Testis (tissue), 3 donors: ENCODE measurements around the gene PIGZ. TPM values are rescaled to one million over a fixed set of nuclear protein-coding genes. Genes with fewer than 3 reads are reported as not detected.
"Not testable (repeated sequence)": the region's sequence is repeated elsewhere in the genome, so short reads cannot be mapped to it uniquely, and the experiment has no call there.

Experiments used
- DNase-seq: peaks from one replicate; pipeline ENCODE4 v3.0.0-alpha.2; 2019
- H3K27ac ChIP-seq, 2 donors: fragments of 200-600 bp; sonication (generic); one replicate each; pipeline ENCODE4 v1.5.1; 2019
- H3K27me3 ChIP-seq: fragments of 200-600 bp; sonication (generic); one replicate; pipeline ENCODE4 v1.5.1; 2019
- H3K36me3 ChIP-seq: fragments of 200-600 bp; sonication (generic); one replicate; pipeline ENCODE4 v1.5.1; 2017; ENCODE audit warnings: low read depth; ENCODE audit errors: missing control alignments
- H3K4me1 ChIP-seq: fragments of 200-600 bp; sonication (generic); one replicate; pipeline ENCODE4 v1.5.1; 2019
- H3K4me3 ChIP-seq, 2 donors: fragments of 200-600 bp; sonication (generic); one replicate each; pipeline ENCODE4 v1.5.1; 2017 to 2019
- H3K9me3 ChIP-seq: fragments of 200-600 bp; sonication (generic); one replicate; pipeline ENCODE4 v1.5.1; 2017
- CTCF ChIP-seq, 3 experiments: fragments of 450-650 bp in 2 of 3; fragments of 200-600 bp in 1 of 3; sonication (generic) in 1 of 3; IDR thresholded peaks; one replicate each; pipeline ENCODE4 v1.5.1; 2016 to 2019; ENCODE audit warnings: antibody characterized with exemption in 3 of 3, mild to moderate bottlenecking in 2 of 3, moderate library complexity in 1 of 3
- POLR2A ChIP-seq: fragments of 450-650 bp; IDR thresholded peaks from one replicate; pipeline ENCODE4 v1.6.1; 2017; ENCODE audit warnings: antibody characterized with exemption, mild to moderate bottlenecking, moderate library complexity
- WGBS, 2 donors: methylation state at CpG; one replicate each; pipeline ENCODE4 v1.1.5; 2018; 5-methylcytosine and 5-hydroxymethylcytosine counted together
- intact Hi-C: fragments of 100-400 bp; cut with DNase I; formaldehyde crosslinking; loops from one replicate; pipeline ENCODE4 v1.15.1; 2023; ENCODE audit warnings: low total_unique reads
- polyA plus RNA-seq: library from polyadenylated mRNA; stranded (reverse); fragments of 350-450 nt; fragmentation: Illumina TruSeq; extraction: RNeasy Lipid Tissue Mini Kit (QIAGEN cat#74804); gene quantifications from one replicate; pipeline ENCODE4 v1.2.3, GENCODE V29; 2014; ENCODE audit warnings: low read depth, low replicate concordance; ENCODE audit not compliant: insufficient read depth
- total RNA-seq, 2 donors: library from RNA; depleted of rRNA; stranded (reverse); fragments of >200 nt; gene quantifications; one replicate each; pipeline ENCODE4 v1.2.3, GENCODE V29; 2016

Gene PIGZ
- total and polyA plus RNA-seq, 3 donors from 2014 or later, result 3.0 to 4.5 (median 3.9) TPM

DNA sequence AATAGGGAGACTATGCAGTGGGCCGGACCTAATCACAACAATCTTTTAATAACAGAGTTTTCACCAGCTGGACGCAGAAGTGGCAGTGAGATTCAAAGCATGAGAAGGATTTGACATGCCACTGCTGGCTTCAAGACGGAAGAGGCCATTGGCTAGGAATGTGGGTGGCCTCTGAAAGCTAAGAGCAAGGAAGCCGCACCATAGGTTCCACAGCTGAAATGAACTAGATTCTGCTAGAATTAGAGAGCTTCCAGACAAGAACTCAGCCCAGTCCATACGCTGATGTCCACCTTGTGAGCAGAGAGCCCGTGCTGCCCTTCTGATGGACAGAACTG lies 19.4 kb downstream of the PIGZ start:
- Histone ChIP-seq H3K27ac (no peak overlapping the region), H3K4me3 (no peak overlapping the region), H3K4me1 (no peaks in the 10 kb centered on the region), H3K27me3 (no peaks in the 10 kb centered on the region), H3K36me3 (no peaks in the 10 kb centered on the region), H3K9me3 (no peaks in the 10 kb centered on the region)
- WGBS, 2 donors, result 76 to 82% methylated on average over 3 to 6 of the region's 6 CpGs
- TF ChIP-seq POLR2A (no peak), CTCF (IDR thresholded peaks at IDR 0.05) (no peak)
- DNase-seq, result no peak
- intact Hi-C loops, result no loop called here

DNA sequence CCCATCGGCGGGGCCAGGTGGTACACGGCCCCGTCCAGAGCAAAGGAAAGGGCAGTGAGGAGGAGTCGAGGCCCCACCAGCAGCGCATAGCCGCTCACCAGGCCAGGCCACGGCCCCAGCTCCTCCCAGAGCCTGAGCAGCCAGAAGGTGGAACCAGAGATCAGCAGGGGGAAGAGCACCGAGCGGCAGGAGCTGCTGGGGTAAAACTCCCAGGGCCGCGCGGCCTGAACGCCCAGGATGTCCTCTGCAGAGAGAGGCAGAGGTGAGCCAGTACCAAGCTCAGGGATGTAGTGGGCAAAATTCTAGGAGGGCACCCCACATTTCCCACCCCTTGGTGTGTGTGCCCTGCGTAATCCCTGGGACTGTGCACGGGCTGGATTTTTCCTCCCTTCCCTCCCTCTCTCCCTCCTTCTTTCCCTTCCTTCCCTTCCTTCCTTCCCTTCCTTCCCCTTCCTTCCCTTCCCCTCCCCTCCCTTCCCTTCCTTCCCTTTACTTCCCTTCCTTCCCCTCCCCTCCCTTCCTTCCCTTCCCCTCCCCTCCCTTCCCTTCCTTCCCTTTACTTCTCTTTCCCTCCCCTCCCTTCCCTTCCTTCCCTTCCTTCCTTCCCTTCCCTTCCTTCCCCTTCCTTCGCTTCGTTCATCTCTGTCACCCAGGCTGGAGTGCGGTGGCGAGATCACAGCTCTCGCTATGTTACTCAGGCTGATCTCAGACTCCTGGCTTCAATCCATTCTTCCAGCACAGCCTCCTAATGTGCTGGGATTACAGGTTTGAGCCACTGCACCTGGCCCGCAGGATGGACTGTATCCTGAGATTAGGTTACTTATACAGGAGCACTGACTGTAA lies 20.0 kb downstream of the PIGZ start:
- DNase-seq, result no peak
- TF ChIP-seq CTCF (IDR thresholded peaks at IDR 0.05), result no peak
- no peak for TF ChIP-seq POLR2A
- WGBS, 2 donors, result 51 to 66% methylated on average over 22 of the region's 22 CpGs
- Histone ChIP-seq H3K27ac (no peak overlapping the region), H3K27me3 (no peaks in the 10 kb centered on the region), H3K4me3 (no peak overlapping the region), H3K9me3 (no peaks in the 10 kb centered on the region), H3K4me1 (peaks cover 2% of the 10 kb centered on the region), H3K36me3 (no peaks in the 10 kb centered on the region)
- intact Hi-C loops, result no loop called here

- no peak overlapping the region for H3K27ac ChIP-seq
- TF ChIP-seq CTCF (IDR thresholded peaks at IDR 0.05) (no peak), POLR2A (no peak)
- H3K9me3 ChIP-seq, result no peaks in the 10 kb centered on the region
- no peaks in the 10 kb centered on the region for H3K27me3 ChIP-seq
- intact Hi-C loops, result no loop called here
- peaks cover 6% of the 10 kb centered on the region for H3K4me1 ChIP-seq
- no peak for DNase-seq
- WGBS, 2 donors, result 84 to 86% methylated on average over 26 to 28 of the region's 28 CpGs
- H3K36me3 ChIP-seq, result no peaks in the 10 kb centered on the region
- no peak overlapping the region for H3K4me3 ChIP-seq
Observed at GRCh38 chr3:196947860-196948441, 20.7 kb downstream of the PIGZ start.

GRCh38 chr3:196947136-196947859 lies 21.3 kb downstream of the PIGZ start:
- TF ChIP-seq CTCF (IDR thresholded peaks at IDR 0.05) (no peak), POLR2A (no peak)
- H3K4me3 ChIP-seq, result no peak overlapping the region
- H3K9me3 ChIP-seq, result no peaks in the 10 kb centered on the region
- no peak overlapping the region for H3K27ac ChIP-seq
- H3K4me1 ChIP-seq, result peaks cover 6% of the 10 kb centered on the region
- intact Hi-C loops, result no loop called here
- no peaks in the 10 kb centered on the region for H3K36me3 ChIP-seq
- 85 to 92% methylated on average over 4 to 10 of the region's 10 CpGs for WGBS, 2 donors
- DNase-seq, result no peak
- H3K27me3 ChIP-seq, result no peaks in the 10 kb centered on the region

GRCh38 chr3:196944037-196944790 lies 24.4 kb downstream of the PIGZ start:
- H3K9me3 ChIP-seq, H3K4me3 ChIP-seq, H3K27me3 ChIP-seq, H3K27ac ChIP-seq, DNase-seq, H3K36me3 ChIP-seq: not testable (repeated sequence)
- 59 to 62% methylated on average over 14 of the region's 14 CpGs for WGBS, 2 donors
- intact Hi-C loops, result loop anchor here (5.0 kb wide), 1 partner anchor 67 kb away; no protein-coding TSS in a partner anchor
- H3K4me1 ChIP-seq, result peaks cover 14% of the 10 kb centered on the region
